Activated CD8-positive, alpha-beta memory T cell treated with anti-CD3 and anti-CD28 coated beads for 1 hour (primary cell): ENCODE measurements around the gene PLSCR1.
"Not testable (repeated sequence)": the region's sequence is repeated elsewhere in the genome, so short reads cannot be mapped to it uniquely, and the experiment has no call there.

Experiments
- DNase-seq, 2 donors: peaks; one replicate each; pipeline ENCODE4 v3.0.0-alpha.2; 2020; ENCODE audit warnings: low read depth in 1 of 2; ENCODE audit errors: extremely low read depth in 1 of 2

The PLSCR1 gene

DNA sequence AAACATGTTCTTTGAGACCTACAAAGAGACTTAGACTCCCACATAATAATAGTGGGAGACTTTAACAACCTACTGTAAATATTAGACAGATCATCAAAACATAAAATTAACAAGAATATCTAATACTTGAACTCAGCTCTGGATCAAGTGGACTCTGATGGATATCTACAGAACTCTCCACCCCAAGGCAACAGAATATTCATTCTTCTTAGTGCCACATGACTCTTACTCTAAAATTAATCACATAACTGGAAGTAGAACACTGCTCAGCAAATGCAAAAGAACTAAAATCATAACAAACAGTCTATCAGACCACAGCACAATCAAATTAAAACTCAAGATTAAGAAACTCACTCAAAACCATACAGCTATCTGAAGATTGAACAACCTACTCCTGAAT, 59.1 kb downstream of the PLSCR1 start:
- DNase-seq, result no peak

DNA sequence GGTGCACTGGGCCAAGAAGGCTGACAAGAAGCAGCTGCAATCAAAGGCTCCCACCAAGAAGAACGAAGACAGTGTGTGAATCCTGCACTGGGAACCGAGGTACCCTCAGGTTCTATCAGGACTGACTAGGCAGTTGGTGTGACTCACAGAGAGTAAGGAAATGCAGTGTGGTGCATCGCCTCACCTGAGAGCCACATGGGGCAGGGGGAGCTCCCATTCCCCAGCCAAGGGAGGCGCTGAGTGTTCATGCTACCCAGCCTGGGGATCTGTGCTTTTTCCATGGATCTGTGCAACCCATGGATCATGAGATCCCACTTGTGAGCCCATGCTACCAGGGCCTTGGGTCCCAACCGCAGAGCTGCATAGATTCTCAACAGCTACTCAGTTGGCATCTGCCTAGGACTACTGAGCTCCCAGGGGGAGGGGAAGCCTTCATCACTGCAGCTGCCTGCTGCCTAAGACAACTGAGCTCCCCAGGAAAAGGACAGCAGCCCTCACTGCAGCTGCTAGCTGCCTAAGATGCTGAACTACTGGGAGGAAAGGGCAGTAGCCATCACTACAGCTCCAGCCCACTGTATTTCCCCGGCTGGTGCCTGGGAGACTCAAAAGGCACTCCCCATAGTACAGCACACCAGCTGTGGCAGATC, 68.2 kb downstream of the PLSCR1 start:
- DNase-seq, result no peak

DNA sequence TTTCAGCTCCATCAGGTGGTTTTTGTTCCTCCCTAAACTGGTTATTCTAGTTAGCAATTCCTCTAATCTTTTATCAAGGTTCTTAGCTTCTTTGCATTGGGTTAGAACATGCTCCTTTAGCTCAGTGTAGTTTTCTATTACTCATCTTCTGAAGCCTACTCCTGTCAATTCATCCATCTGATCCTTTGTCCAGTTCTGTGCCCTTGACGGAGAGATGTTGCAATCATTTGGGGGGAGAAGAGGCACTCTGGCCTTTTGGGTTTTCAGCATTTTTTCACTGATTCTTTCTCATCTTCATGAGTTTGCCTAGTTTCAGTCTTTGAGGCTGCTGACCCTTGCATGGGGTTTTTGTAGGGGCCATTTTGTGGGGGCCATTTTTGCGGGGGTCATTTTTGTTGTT, 69.4 kb downstream of the PLSCR1 start:
- DNase-seq, result not testable (repeated sequence)

DNA sequence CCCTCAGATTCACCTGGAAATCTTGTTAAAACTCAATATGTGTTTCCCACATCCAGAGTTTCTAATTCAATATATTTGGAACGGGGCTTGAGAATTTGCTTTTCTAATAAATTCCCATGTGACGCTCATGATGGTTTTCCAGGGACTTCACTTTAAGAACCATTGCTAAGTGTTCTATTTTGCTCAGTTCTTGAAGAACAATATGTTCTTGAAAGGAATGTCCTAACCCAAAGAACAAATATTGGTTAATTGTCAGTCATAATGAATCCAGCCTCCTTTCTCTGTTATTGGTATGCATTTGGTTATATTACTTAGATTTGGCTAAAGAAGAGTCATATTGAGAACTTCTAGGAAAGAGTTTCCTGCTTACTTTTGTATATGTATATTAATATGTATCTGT, 70.7 kb downstream of the PLSCR1 start:
- DNase-seq, result no peak

DNA sequence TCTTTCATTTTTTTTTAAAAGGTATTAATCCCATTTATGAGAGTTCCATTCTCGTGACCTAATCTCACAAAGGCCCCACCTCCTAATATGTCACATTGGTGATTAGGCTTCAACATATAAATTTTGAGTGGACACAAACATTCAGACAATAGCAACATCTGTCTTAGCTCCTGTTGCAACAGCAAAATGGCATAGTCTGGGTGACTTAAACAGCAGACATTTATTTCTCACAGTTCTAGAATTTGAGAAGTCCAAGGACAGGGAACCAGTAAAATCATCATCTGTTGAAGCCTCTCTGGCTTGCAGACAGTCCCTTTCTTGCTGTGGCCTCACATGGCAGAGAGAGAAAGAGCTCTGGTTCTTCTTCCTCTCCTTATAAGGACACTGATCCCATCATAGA, 71.8 kb downstream of the PLSCR1 start:
- no peak for DNase-seq

DNA sequence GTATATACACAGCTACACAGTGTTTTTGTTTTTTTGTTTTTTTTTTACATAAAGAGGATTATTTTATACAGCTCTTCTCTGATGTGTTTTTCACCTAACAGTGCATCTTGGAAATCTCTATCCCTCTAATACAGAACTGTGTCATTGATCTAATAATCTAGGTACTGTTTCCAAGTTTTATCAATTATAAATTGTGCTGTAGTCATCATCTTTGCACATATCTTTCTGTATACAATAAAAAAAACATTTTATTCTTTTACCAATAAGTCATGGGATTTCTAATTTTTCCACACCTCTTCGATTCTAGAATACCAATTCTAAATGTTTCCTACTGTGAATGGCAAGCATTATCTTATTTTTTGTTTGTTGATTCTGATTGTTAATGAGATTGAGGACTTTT, 73.4 kb downstream of the PLSCR1 start:
- no peak for DNase-seq

DNA sequence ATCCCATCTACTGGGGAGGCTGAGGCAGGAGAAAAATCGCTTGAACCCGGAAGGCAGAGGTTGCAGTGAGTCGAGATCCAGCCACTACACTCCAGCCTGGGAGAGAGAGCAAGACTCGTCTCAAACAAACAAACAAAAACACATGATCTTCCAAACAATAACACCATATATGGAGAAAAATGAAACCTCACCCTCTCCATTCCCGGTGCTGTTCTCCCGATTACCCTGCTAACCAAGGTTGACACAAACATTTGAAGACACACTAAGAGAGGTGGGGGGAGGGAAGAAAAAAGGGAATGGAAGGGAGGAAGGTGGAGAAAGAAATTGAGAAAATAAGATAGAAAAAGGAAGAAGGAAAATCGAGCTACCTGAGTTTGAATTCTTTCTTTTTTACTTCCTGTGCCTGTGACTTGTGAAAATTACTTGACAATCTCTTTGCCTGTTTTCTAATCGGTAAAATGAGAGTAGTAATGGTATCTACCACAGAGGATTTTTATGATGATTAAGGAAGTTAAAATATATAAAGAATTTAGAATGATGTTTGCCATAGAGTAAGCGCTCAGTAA, 73.9 kb downstream of the PLSCR1 start:
- no peak for DNase-seq

DNA sequence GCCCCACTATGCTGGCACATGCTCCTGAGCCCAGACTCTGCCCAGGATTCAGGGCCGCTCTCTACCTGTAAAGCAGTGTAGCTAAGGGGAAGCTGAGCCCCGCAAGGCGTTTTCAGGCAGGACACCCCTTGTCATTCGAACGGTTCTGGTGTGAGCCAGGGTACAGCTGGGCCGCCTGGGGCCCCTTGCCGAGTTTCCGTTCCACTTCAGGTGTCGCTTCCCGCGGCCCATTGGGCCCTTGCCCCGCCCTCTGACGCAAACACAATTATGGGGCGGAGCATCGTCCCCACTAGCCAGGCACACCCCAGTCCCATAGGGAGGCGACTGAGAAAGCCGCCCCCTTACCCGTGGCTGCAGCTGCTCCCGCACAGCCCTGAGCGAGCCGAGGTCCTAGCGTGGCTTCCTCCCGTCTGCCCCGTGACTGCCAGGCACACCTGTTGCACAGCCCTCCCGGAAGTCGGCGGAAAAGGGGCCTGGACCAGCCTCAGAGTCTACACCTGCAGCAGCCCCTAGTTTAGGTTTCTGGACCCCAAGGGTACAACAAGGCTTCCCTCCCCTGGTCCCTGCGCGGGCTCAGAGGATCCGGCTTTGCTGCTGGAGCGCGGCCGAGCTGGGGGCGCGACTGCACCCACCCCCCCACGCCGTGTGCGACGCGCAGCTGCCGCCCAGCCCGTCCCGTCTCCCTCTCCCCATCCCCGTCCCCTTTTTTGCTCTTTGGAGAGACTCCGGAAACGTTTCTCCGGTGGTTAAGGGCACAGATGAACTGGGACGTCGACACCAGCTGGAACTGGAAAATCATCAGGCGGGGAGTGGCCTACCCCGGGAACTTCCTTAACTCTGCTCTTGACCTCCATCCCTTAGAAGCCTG, 75.0 kb downstream of the PLSCR1 start, which contains the start of gene PLSCR2:
Gene PLSCR2 (minus strand): TSS at position 412 of the 868 bp plus-strand sequence. CDS start 9,657 bp downstream, outside the sequence.
- DNase-seq, result peak; percentile 45 to 48

DNA sequence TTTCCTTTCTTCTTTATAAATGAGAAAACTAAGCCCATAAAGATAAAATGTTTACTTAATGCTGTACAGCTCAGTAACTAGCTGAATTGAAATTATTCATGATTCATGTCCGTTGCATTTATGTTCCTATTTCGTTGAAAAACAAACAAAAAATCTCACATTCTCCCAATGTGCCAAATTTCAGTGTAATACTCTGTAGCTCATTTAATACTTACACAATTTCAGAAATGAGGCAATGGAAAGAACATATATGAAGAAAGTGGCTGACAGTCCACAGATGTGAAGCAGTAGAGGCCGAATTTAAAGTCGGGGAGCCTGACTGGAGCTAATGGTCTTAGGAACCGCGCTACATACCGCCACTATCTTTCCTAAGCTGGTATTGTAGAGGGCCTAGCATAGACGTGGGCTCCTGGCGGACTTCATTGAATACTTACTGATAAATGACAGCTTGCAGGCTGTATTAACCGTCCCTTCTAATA, 75.7 kb downstream of the PLSCR1 start:
- DNase-seq, result no peak

DNA sequence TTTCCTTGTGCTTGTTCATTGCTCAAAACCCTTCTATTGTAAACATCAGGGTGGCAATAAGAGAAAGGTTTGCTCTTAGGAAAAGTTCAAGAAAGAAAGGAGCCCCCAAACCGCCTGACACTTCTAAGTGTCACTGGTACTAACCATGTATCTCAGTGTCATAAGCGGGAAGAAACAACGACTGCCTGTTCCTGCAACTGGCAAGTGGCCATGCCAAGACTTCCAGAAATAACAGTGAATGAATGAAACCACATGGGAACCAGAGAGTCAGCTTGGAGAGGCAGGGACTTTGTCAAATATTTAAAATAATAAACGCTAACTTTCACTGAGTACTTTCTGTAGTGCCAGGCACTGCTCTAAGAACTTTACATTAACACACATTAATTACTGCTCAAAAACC, 76.2 kb downstream of the PLSCR1 start:
- no peak for DNase-seq

DNA sequence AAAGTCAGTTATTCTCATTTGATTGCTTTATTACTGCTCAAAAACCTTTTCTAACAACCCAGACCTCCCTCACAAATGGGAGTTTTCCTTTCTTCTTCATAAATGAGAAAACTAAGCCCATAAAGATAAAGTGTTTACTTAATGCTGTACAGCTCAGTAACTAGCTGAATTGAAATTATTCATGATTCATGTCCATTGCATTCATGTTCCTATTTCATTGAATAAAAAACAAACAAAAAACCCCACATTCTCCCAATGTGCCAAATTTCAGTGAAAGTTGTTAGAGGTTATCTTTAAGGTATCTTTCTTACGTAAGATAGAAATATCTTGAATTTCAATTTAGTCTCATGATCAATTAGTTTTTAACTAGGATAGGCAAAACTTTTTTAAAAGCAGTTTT, 77.8 kb downstream of the PLSCR1 start:
- DNase-seq, result no peak

DNA sequence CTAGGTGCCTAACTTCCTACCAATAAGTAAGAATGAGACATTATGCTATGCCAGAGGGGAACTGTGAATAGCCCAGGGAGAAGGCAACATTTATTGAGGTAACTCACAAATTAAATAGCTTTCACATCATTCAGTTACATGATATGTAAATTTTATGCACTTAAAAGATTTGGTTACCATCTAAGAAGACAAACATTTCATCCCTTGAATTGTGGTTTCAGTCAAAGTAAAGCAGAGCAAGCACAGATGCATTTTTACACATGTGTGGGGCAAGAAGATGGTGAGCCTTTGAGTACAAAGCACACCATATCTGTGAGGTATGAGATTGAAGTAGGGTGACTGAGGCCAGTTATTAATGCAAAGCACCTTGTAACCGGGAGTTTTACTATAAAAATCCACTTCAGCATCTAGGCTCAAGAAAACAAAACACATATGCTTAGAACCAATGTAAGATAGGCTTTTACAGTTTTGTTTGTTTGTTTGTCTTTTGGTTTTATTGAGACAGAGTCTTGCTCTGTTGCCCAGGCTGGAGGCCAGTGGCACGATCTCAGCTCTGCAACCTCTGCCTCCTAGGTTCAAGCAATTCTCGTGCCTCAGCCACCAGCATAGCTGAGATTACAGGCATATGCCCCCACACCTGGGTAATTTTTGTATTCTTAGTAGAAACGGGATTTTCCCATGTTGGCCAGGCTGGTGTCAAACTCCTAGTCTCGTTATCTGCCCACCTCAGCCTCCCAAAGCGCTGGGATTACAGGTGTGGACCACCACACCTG, 78.5 kb downstream of the PLSCR1 start:
- no peak for DNase-seq
